NCI-H446 (cell line): ENCODE measurements around the gene AGPAT4.
A peak's percentile ranks its signal among the peaks of the same experiment; 100 is the strongest.

Experiments used
- DNase-seq, 2 experiments: peaks; one replicate each; lab custom pipeline; 2025; lab: John Stamatoyannopoulos, UW

AGPAT4 gene

DNA sequence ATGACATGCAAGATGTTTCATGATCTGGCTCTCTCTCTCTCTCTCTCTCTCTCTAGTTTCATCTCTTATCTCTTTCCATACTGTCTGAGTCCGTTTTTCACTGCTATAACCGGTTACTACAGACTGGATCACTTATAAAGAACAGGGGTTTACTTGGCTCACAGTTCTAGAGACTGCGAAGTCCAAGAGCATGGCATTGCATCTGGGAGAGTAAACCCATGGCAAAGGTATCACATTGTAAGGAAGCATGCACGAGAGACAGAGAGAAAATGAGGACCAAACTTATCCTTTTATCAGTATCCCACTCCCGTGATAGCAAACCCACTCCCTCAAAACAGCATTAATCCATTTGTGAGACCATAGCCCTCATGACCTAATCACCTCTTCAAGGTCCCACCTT is 7.2 kb upstream of the AGPAT4 start:
- no peak for DNase-seq

DNA sequence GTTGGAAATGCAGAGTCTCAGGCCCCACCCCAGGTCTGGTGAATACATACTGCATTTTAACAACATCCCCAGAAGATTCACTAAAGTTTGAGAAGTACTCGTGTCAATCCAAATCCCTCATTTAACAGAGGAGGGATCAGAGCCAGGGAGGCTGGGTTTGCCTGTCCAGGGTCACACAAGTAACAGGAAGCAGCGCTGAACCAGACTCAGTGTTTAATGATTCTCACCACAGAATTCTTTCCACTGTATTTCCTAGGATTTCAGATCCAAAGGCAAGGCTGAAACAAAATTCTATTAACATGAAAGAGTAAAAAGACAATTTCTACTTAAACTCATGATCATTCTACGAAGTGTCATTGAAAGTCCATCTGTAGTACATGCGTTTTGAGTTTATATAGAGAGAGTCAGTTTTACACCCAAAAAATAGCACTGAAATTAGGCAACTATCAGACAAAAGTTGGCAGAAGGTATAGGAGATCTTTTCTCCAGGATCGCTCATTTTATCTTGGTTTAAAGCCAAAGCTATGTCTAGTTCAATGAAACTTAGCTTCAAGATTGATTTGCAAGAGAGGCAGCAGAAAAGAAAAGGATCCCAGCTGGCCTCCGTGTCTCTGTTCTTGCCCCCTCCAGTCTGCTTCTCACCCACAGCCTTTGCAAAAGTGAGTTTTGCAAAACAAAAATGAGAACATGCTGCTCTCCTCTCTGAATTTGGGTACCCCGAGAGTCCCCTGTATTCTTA is 6.0 kb upstream of the AGPAT4 start:
- peak in 1 of 2 experiments; percentile 23 for DNase-seq

DNA sequence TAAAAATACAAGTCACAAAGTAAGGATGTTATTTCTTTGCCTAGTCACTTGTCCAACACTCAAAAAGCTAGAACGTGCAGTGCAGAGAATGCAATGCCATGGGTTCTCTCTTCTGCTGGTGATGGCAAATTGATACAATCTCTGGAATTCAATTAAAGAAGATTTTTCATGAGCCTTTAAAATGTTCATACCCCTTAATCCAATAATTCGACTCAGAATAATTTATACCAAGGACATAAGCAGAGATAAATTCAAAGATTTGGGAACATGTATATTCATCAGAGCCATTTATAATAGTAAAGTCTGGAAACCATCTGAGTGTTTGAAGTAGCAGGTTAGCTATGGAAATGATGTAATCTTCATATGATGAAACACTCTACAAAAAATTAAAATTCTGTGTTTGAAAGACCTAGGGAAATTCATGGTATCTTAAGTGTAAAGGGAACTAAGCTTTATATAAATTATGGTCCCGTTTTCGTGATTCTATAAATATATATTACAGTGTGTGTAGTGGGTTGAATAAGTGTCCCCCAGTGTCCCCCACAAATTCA is 2.8 kb upstream of the AGPAT4 start:
- no peak for DNase-seq

DNA sequence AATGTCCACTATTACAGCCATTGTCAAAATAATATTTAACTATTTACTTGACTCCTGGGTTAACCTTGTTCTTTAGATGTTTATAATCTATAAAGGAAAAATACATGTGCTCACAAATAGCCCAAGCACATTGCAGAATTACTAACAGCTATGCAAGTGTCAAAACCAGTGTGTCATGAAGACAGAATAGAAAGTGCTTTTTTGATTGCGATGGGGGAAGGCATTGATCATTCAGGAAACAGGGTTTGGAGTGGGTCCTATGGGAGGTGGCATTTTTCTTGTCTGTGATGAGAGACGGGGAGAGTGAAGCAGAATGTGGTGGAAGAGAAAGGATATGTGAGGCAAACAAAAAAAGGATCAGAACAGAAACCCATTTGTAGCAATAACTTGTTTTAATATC is 1.0 kb upstream of the AGPAT4 start:
- no peak for DNase-seq

DNA sequence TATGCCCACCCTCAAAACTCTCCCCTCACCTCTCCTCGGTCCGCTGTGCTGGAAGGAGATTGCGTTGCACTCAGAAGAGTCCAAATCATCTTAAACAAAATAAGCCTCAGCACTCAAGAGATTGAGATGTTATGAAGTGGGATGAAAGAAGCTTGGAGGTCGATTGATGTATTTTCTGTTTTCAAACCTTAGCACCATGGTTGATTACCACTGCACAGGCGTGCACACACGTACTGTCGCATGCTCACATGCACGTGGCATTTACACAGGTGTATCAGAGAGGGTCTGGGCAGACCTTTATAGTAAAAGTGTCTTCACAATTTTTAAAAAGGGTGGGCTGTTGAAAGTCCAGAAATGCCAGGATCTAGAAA is 612 bp upstream of the AGPAT4 start:
- DNase-seq, result no peak

DNA sequence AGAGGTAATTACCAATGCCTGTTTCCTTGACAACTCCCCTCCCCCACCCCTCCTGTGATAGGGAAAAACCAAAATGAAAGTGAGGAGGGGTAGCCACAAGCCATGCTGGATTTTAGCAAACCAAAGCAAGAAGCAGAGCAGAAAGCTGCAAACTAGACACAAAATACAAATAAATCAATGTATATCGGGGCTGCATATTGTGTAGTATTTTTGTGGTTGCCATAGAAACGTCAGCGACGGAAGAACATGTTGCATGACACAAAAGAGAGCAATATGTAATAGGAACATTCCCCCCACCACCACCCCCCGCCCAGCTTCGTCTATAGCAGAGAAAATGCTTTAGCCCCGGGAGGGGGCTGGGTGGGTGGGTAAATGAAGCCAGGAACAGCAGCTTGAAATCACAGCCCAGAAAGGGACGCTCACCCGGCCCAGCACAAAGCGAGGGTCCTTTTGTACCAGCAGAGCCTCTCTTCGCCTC is 548 bp downstream of the AGPAT4 start:
- peak; percentile 40 to 57 for DNase-seq

DNA sequence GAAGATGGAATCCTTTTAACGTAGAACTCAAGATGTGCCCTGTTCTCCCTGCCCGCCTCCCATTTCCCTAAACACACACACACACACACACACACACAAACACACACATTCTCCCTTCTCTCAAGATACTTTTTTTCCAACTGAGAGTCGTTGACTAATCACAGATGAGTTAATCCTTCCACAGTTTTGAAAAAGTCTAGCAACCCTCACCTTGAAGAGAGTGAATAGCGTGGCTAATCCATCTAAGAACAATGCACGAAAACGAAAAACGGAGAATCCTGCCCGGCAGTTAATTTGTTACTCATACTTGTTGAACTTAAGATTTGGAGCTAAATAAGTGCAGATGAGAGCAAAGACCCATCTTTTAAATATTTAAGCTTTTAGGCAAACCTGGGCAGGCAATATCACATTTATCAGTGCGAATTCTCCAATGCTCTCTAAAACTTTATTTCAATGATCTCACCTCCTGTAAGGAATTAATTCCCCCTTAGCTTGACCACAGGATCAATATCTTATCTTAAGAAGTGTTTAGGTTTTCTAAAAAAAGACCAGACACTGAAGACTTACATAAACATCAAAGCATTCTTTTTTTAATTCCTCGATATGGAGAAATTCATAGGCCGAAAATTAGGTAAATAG is 1.1 kb downstream of the AGPAT4 start:
- DNase-seq, result no peak

DNA sequence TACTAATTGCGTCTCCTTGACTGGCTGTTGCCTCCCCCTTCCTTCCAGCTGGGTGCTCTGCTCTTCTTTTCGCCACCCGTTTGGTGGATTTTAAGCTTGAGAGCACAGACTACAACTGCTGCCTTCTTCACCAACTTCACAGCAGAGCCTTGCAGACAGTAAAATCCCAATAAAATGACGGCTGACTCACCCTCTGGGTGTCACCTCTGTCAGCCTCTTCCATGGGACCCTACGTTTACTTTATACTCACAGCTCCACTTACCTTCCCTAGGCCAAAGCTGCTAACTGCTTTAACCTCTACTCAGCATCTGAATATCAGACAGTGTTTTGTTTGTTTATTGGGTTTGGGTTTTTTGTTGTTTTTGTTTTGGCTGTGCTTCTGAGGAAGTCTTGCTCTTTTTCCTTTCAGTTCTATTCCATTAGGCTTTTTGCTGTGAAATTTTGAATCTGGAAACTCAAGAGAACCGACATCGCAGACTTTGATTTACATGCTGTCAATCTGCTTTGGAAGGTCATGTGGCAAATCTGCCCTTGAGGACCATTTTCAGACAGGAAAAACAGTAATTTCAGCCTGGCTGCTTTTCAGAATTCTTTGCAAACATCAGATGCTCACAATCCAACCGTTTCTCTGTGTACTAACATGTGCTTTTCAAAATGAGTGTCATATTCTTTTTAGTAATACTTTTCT is 2.4 kb downstream of the AGPAT4 start:
- DNase-seq, result no peak

DNA sequence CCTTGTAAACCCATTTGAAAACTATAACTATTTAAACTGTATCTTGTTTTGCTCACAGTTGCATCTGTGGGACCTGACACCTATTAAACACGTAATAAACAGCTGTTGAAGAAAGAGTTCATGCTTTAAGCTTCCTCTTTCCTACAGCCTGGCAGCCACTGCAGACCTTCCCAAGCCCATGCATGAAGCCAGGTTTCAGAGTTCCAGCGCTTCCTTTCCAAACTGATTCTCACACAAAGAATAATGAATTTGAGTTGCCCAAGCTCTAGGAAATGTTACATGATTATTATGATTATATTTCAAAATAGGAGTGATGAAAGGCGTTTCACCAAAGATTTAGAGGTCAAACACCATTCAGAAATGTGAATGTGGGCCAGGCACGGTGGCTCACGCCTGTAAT is 3.7 kb downstream of the AGPAT4 start:
- DNase-seq, result no peak

DNA sequence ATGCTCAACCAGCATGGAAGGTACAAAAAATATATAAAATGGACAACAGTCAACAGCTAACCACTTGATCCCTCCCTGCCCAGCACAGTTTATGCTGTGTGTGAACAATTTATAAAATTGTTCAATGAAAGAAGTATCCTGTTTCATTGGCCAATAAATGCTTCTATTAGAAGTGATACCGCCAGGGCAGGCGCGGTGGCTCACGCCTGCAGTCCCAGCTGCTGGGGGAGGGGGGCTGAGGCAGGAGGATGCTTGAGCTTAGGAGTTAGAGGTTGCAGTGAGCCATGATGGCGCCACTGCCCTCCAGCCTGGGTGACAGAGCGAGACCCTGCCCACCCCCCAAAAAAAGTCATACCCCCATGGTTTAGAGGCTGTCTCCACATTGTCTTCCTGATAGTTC is 4.6 kb downstream of the AGPAT4 start:
- DNase-seq, result no peak

DNA sequence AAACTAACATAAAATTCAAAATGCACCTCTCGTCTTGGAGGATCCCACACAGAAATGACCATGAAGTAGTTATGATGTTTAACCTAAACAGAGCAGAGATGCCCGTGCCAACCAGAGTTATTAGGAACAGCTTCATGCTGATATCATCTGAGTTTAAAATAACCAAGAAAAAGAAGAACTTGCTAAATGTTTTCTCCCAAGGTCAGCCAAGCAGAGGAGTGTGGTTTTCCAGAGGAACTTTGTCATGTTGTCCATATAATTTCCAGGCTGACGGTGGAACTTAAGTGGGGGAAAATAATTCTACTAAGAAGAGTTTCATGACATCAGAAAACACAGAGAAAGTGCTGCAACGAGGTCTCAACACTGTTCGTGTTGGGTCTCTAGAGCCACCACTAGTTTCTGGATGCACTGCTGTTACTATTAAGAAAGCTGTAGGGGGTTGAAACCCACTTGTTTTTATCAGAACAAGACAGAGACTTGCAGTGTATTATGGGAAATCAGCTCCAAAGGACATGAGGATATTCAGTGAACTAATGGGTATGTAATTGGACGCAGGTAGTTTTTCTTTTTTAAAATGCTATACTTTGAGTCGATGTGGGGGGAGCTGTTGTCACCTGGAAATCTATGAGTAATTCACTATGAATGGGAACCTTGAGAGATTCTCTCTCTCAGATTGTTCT is 5.2 kb downstream of the AGPAT4 start:
- no peak for DNase-seq

DNA sequence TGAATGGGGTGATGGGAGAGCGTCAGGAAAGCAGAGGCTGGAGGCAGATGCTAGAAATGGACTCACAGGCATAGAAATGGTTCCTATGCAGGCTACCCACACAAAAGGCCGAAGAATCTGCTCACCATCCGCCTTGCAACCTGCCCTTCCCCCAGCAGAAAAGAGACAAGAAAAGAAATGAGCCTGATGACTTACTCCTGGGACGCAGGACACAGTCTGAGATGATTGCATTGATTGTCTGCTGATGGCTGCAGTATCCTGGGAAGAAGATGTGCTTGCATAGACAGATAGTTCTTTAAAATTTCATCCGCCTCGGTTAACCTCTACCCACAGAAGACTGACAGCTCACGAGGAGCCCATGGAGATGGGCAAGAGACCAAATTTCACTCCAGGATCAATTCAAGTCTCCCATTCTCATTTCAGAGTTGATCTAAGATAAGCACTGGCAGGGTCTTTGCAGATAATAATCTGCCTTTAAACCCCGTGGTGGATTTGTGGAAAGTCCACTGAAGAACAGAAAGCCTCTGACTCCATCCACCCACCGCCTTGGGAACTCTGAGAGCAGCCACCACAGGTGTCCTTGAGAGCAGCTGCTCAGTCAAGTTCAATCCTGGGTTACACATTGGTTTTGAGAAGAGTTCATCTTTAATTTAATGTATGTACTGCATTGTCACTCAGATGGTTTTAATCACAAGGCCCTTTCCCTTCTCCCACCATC is 7.2 kb downstream of the AGPAT4 start:
- no peak for DNase-seq

DNA sequence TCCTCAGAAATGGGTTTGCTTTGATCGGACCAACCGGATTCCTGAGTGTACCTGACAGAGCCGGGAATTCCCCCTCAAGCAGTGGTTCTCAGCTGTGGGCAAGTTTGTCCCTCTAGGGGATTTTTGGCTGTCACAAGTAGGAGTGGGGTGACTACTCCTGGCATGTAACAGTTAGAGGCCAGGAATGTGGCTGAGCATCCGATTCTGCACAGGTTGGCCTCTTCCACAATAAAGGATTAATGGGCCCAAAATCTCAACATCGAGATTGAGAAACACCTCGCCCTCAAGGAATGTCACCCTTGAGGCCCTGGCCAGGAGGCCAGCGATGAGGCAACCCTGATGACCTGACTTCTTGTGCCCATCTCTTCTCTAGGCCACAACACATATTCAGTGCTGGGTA is 7.9 kb downstream of the AGPAT4 start:
- no peak for DNase-seq

DNA sequence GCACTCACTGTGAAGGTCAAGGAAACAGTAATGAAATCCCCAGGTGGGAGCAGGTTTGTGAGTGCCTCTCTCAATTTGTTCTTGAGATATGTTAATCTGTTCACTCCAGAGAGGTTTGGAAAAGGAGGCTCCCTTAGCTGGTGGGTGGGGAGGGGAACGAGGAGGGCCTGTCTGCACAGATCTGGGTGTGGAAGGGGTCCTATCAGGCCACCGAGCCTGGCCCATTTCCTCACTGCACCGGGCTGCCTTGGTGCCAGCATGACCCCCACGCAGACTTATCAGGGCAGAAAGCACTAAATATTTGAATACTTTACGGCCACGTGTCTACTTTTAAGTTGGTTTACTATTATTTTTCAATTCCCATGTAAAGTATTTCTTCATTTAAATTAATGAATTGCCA is 8.3 kb downstream of the AGPAT4 start:
- DNase-seq, result no peak

DNA sequence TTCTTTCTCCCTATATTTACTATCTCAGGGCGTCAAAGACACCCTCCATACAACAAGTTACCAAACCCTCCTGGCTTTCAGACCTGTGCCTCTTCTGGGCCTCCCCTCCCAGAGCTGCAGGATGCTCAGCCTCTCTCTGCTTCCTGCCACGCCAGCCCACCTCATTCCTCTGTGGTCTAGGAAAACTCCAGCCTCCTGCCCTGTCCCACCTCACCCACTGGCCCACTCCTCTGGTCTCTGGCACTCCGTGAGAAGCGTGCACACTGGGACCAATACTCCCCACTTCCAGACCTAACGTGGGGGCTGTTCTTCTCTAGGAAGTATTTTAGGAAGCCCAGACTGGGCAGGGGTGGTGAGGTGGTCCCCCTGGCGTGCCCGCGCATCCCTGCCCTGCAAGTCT is 9.7 kb downstream of the AGPAT4 start:
- DNase-seq, result no peak

DNA sequence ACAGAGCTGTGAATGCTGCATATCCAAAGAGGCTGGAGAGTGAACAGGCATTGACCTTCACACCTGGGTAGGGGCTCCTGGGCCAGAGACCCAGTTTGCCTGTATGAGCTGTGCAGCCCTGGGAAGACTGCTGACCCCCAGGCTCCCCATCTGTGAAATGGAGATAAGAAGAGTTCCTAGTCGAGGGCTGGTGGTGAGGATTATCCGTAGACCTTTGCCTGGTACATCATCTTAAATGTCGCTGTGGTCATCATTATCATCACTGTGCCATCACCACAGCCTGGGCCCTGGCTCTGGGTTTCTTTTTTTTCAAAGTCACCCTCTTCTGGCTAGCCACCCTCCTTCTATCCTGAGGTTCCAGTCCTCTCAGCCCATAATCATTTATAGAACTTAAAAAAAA is 12.0 kb downstream of the AGPAT4 start:
- DNase-seq, result no peak

DNA sequence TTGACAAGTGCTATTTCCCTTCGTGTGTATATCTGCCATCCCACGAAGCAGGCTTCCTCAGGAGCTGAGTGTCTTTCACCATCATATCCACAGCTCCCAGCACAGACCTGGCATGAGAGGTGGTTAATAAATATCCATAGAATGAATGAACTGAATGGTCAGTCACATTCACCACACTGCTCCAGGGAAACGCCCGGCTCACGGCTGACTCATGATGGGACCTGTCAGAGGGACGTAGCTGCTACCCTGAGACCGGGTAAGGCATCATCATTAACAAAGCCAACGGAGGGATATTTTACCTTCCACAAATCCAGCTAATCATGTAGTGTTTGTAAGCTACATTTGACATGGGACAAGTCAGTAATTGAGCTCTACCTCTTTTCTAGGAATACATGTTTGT is 12.5 kb downstream of the AGPAT4 start:
- DNase-seq, result no peak

DNA sequence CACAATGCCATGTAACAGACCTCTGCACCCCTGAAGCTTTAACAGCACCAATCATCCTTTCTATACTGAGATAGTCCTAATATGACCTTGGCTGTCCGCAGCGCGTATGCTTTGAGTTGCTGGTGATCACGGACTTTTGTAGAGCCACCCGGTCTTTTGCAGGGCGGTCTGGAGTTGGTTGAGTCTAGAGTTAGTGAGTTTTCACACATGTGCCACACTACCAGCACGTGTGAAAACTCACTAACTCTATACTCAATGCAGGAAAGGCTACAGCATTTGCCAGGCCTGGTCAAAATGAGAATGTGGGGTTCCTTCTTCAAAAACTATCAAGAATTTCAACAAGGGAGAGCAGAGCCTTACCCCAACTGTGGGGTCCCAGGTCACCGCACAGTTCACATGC is 14.6 kb downstream of the AGPAT4 start:
- DNase-seq, result no peak

DNA sequence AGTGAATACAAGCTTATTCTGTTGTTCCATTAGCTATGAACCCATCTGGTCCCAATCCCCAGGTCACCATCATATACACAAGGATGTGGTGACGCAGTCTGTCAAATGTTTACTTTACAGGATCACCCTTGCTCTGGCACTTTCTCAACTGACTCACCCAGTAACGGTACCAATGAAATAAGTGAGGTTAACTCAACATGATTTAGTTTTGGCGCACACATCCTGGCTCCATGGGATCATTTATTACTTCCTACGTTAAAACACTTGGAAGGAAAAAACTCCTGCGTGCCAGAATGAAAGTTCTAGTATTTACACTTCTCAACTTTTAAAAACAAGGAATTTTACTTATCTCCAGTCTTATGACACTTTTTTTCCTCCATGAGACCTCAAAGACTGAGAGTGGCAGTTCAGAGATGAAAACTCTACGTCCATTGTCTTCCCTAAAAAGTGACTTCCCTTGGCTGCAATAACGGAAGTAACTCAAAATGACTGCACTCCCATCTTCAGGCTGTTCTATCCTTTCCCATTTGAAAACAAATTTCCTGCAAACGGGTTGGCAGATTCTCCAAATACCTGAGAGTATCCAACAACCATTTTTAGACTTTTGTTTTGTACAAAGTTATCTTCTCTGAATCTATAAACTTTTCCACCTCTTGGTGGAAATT is 15.9 kb downstream of the AGPAT4 start:
- DNase-seq, result peak; percentile 47 to 56

DNA sequence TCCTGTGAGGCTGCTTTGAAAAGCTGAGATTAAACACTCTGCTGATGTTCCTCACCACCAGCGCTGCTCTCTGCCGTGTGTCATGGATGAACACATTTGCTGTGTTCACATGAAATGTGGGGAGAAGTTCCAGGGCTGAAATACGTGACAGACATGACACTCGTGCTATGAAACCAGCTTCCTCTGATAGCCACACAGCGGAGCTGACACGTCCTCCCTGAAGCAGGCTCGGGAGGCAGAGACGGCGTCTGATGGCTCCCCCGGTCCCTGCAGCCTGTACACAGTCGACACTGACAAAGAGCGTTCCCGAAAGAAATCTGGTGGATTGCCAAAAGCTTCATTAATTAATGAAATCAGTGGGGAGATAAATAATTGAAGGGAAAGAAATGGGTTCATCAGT is 17.5 kb downstream of the AGPAT4 start:
- no peak for DNase-seq

DNA sequence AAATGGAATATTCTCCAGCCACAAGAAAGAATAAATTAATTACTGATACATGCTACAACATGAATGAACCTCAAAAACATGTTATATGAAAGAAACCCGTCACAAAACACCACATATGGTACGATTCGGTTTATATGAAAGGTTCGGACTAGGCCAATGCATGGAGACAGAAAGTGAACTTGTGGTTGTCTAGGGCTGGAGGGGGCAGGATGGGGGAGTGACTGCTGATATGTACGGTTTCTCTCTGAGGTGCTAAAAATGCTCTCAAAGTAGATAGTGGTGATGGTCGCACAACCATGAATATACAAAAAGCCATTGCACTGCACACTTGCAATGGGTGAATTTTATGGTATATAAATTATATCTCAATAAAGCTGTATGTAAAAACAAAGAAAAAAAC is 18.3 kb downstream of the AGPAT4 start:
- no peak for DNase-seq
